OCI-LY7 (cell line): ENCODE results near the gene CMTM7.

ENCODE experiments used
- EZH2phosphoT487 ChIP-seq: fragments of 200-600 bp; sonication (generic); IDR thresholded peaks from 2 replicates; pipeline ENCODE4 v1.6.1; 2018; ENCODE audit warnings: low read depth, borderline replicate concordance, mild to moderate bottlenecking, mixed run types, antibody characterized with exemption, low read length, moderate library complexity, mixed read lengths
- TF ChIP-seq, protein P1 (sequence below): fragments of 200-600 bp; sonication (generic); conservative IDR thresholded peaks from 2 replicates; pipeline ENCODE4 v1.5.1; 2014; ENCODE audit warnings: mild to moderate bottlenecking, antibody characterized with exemption, low read length, moderate library complexity, mixed read lengths

DNA sequence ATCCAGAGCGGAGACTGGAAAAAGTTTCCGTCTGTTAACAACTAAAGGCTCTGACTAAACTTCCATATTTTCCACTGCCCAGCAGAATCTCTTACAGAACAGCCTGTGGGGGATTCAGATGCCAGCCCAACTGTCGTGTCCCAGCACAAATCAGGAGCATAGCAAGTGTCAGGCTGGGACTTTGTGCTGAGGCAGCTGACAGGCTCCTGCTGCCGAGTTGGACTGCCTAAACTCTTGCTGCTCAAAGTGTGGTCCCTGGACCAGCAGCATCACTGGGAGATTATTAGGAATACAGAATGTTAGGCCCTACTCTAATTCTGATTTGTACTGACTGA lies 31.2 kb upstream of the CMTM7 start:
- TF ChIP-seq, protein P1, sequence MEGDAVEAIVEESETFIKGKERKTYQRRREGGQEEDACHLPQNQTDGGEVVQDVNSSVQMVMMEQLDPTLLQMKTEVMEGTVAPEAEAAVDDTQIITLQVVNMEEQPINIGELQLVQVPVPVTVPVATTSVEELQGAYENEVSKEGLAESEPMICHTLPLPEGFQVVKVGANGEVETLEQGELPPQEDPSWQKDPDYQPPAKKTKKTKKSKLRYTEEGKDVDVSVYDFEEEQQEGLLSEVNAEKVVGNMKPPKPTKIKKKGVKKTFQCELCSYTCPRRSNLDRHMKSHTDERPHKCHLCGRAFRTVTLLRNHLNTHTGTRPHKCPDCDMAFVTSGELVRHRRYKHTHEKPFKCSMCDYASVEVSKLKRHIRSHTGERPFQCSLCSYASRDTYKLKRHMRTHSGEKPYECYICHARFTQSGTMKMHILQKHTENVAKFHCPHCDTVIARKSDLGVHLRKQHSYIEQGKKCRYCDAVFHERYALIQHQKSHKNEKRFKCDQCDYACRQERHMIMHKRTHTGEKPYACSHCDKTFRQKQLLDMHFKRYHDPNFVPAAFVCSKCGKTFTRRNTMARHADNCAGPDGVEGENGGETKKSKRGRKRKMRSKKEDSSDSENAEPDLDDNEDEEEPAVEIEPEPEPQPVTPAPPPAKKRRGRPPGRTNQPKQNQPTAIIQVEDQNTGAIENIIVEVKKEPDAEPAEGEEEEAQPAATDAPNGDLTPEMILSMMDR = no peak
- no peak for TF ChIP-seq EZH2phosphoT487
